Smooth muscle cell (in vitro differentiated cells): ENCODE data around the gene ARHGAP22. TPM values are rescaled to one million over a fixed set of nuclear protein-coding genes. Genes with fewer than 3 reads are reported as not detected.

ENCODE experiments used
- DNase-seq: peaks from one replicate; lab custom pipeline; 2025; ENCODE audit not compliant: unreplicated experiment; lab: John Stamatoyannopoulos, UW
- H2AFZ ChIP-seq: fragments of 200-600 bp; sonication (generic); 2 replicates; pipeline ENCODE4 v1.6.0; 2016; ENCODE audit warnings: antibody characterized with exemption, low read depth, mild to moderate bottlenecking
- H3F3A ChIP-seq: fragments of 200-600 bp; sonication (generic); 2 replicates; pipeline ENCODE4 v1.6.0; 2017; ENCODE audit warnings: antibody characterized with exemption, low read depth
- H3K27ac ChIP-seq: fragments of 200-600 bp; sonication (generic); 2 replicates; pipeline ENCODE4 v1.5.1; 2016; ENCODE audit warnings: low read depth, mild to moderate bottlenecking
- H3K27me3 ChIP-seq: fragments of 200-600 bp; sonication (generic); 2 replicates; pipeline ENCODE4 v1.6.1; 2016; ENCODE audit warnings: low read depth, mild to moderate bottlenecking
- H3K36me3 ChIP-seq: fragments of 200-600 bp; sonication (generic); 2 replicates; pipeline ENCODE4 v1.5.1; 2016; ENCODE audit warnings: low read depth
- H3K4me1 ChIP-seq: fragments of 200-600 bp; sonication (generic); 2 replicates; pipeline ENCODE4 v1.5.1; 2016; ENCODE audit warnings: low read depth
- H3K4me2 ChIP-seq: fragments of 200-600 bp; sonication (generic); 2 replicates; pipeline ENCODE4 v1.6.0; 2016; ENCODE audit warnings: mild to moderate bottlenecking
- H3K4me3 ChIP-seq: fragments of 200-600 bp; sonication (generic); 2 replicates; pipeline ENCODE4 v1.5.1; 2016; ENCODE audit warnings: mild to moderate bottlenecking
- H3K79me2 ChIP-seq: fragments of 200-600 bp; sonication (generic); 2 replicates; pipeline ENCODE4 v1.6.0; 2016; ENCODE audit warnings: low read depth, mild to moderate bottlenecking
- H3K9ac ChIP-seq: fragments of 200-600 bp; sonication (generic); 2 replicates; pipeline ENCODE4 v1.6.0; 2016; ENCODE audit warnings: low read depth
- H3K9me3 ChIP-seq: fragments of 200-600 bp; sonication (generic); replicated peaks from 2 replicates; pipeline ENCODE4 v1.5.1; 2016; ENCODE audit warnings: low read depth
- H4K20me1 ChIP-seq: fragments of 200-600 bp; sonication (generic); 2 replicates; pipeline ENCODE4 v1.6.0; 2016; ENCODE audit warnings: low read depth
- CTCF ChIP-seq: fragments of 200-600 bp; sonication (generic); IDR thresholded peaks from 2 replicates; pipeline ENCODE4 v1.5.1; 2017; ENCODE audit warnings: borderline replicate concordance, mild to moderate bottlenecking, antibody characterized with exemption; ENCODE audit not compliant: insufficient read depth, poor library complexity, severe bottlenecking
- WGBS: methylation state at CpG from one replicate; pipeline ENCODE4 v1.1.7; 2016; ENCODE audit warnings: low lambda C conversion rate; 5-methylcytosine and 5-hydroxymethylcytosine counted together
- polyA plus RNA-seq: library from polyadenylated mRNA; unstranded; fragments of >200 nt; fragmentation: Nextera tagmentation; extraction: Ambion mirVana; gene quantifications from 2 replicates; pipeline ENCODE4 v1.2.1, GENCODE V29; 2016
- total RNA-seq: library from RNA; depleted of rRNA; stranded (reverse); fragments of >200 nt; gene quantifications from 2 replicates; pipeline ENCODE4 v1.2.3, GENCODE V29; 2014

ARHGAP22 gene
- total and polyA plus RNA-seq, 2 experiments from 2014 or later = 1.8 to 8.8 TPM

GRCh38 chr10:48468866-48469511, 135.9 kb downstream of the ARHGAP22 start:
- no peaks in the 10 kb centered on the region for H3F3A ChIP-seq
- H3K27me3 ChIP-seq = peaks cover 21% of the 10 kb centered on the region
- WGBS = 100% methylated on average over 3 of the region's 3 CpGs
- no peak overlapping the region for H3K9ac ChIP-seq
- no peak for TF ChIP-seq CTCF
- H3K79me2 ChIP-seq = no peaks in the 10 kb centered on the region
- H2AFZ ChIP-seq = no peak overlapping the region
- H3K27ac ChIP-seq = no peak overlapping the region
- DNase-seq = no peak
- peaks cover 14% of the 10 kb centered on the region for H3K4me1 ChIP-seq
- H3K4me2 ChIP-seq = no peak overlapping the region
- no peaks in the 10 kb centered on the region for H3K9me3 ChIP-seq
- no peak overlapping the region for H3K4me3 ChIP-seq
- H3K36me3 ChIP-seq = no peaks in the 10 kb centered on the region
- H4K20me1 ChIP-seq = no peaks in the 10 kb centered on the region

GRCh38 chr10:48468130-48468790, 136.6 kb downstream of the ARHGAP22 start:
- no peak for TF ChIP-seq CTCF
- Histone ChIP-seq H3K4me2 (no peak overlapping the region), H4K20me1 (no peaks in the 10 kb centered on the region), H3K27me3 (peaks cover 21% of the 10 kb centered on the region), H3K4me3 (no peak overlapping the region), H3K79me2 (no peaks in the 10 kb centered on the region), H3K9me3 (no peaks in the 10 kb centered on the region), H2AFZ (no peak overlapping the region), H3K36me3 (no peaks in the 10 kb centered on the region), H3K4me1 (peaks cover 14% of the 10 kb centered on the region), H3F3A (no peaks in the 10 kb centered on the region), H3K27ac (no peak overlapping the region), H3K9ac (no peak overlapping the region)
- WGBS = 79% methylated on average over 3 of the region's 3 CpGs
- DNase-seq = no peak

GRCh38 chr10:48467669-48468068, 137.2 kb downstream of the ARHGAP22 start:
- Histone ChIP-seq H3K79me2 (no peaks in the 10 kb centered on the region), H3K36me3 (no peaks in the 10 kb centered on the region), H3K4me3 (no peak overlapping the region), H3K9me3 (no peaks in the 10 kb centered on the region), H3K4me1 (peaks cover 14% of the 10 kb centered on the region), H3K4me2 (no peak overlapping the region), H2AFZ (no peak overlapping the region), H3K27me3 (peaks cover 21% of the 10 kb centered on the region), H3K27ac (no peak overlapping the region), H3F3A (no peaks in the 10 kb centered on the region), H3K9ac (no peak overlapping the region), H4K20me1 (no peaks in the 10 kb centered on the region)
- 66% methylated on average over 4 of the region's 4 CpGs for WGBS
- no peak for TF ChIP-seq CTCF
- no peak for DNase-seq
